GM18868 (cell line): ENCODE data around the gene TPST2.

Experiments used
- ATAC-seq: cut with Tn5 transposase; IDR thresholded peaks from one replicate; pipeline ENCODE4 v1.9.1; 2021; ENCODE audit warnings: mild to moderate bottlenecking, moderate library complexity; ENCODE audit not compliant: unreplicated experiment

The TPST2 gene

GRCh38 chr22:26479043-26479791 is 110.7 kb downstream of the TPST2 start:
- no peak for ATAC-seq

- ATAC-seq = no peak
Observed at GRCh38 chr22:26477341-26477731, 112.6 kb downstream of the TPST2 start.

- no peak for ATAC-seq
Observed at GRCh38 chr22:26476705-26477340, 113.1 kb downstream of the TPST2 start.

- no peak for ATAC-seq
Observed at GRCh38 chr22:26474682-26475081, 115.2 kb downstream of the TPST2 start.
